HUDEP-2 (cell line): ENCODE results near the gene ZSCAN20.
"Not testable (repeated sequence)": the region's sequence is repeated elsewhere in the genome, so short reads cannot be mapped to it uniquely, and the experiment has no call there.

Source experiments
- DNase-seq, 76 experiments: peaks; one replicate each; lab custom pipeline; 2025; ENCODE audit not compliant: unreplicated experiment in 76 of 76; lab: John Stamatoyannopoulos, UW

ZSCAN20 gene

DNA sequence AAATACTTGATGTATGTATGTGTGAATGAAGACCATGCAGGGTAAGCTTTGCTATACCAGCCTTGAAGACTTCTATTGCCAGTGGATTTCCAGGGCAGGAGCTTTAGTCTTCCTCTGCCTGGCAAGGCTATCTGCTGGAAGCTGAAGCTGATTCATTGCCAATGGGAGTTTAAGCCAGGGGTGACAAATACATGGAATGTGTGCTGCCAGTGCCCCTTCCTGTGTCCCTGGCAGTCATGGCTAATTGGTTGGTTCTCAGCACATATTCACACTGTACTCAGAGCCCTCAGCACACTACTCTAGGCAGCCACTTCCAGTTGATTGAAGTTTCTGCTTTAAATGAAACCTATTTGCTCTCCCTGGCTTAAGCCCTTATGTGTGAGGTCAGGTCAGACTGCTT, 1.5 kb downstream of the ZSCAN20 start:
- no peak for DNase-seq

DNA sequence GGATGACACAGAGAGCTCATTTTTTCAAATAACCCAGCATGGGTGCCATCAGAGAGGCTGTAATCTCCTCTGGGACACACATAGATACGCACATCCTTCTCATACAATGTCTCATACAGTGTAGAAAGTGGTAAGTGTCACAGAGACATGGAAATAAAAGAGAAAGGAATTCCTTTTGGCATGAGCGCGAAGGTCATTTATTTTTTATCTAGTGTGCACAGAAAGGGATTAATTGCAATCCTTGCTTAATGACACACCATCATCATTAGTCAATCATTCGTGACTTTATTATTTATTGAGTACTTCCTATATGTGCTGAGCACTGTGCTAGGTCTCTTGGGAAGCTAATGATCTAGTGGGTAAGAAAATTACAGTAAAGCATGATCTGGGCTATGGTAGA, 5.0 kb downstream of the ZSCAN20 start:
- no peak for DNase-seq

DNA sequence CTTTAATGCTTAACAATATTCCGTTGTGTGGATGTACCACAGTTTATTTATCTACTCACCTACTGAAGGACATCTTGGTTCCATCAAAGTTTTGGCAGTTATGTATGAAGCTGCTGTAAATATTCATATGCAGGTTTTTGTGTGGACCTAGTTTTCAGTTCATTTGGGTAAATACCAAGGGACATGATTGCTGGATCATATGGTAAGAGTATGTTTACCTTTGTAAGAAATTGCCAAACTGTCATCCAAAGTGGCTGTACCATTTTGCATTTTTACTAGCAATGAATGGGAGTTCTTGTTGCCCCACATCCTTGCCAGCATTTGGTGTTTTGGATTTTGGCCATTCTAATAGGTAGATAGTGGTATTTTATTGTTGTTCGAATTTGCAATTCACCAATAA, 10.0 kb downstream of the ZSCAN20 start:
- DNase-seq: no peak

DNA sequence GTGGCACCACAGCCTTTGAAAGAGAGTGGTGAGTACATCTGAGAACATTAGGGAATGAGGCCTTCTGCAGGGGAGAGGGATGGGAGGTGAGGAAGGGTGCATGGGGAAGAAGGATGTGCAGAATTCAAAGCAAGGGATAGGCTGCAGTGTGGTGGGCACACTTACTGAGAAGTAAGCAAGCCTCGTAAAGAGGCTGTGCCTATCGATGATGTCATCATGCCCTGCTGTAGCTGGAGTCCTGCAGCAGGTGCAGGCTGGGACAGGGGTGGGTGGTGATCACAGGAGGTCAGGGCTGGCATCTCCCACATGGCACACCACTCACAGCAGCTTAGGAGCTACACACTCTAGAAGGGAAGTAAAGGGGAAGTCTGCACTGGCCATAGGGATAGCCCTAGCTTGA, 16.2 kb downstream of the ZSCAN20 start:
- no peak for DNase-seq

DNA sequence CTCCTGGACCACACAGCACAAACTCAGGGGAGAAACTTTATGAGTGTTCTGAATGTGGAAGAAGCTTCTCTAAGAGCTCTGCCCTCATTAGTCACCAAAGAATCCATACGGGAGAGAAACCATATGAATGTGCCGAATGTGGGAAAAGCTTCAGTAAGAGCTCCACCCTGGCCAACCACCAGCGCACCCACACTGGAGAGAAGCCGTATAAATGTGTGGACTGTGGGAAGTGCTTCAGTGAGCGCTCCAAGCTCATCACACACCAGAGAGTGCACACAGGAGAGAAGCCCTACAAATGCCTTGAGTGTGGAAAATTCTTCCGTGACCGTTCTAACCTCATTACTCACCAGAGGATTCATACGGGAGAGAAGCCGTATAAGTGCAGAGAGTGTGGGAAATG, 22.5 kb downstream of the ZSCAN20 start:
- DNase-seq: no peak

DNA sequence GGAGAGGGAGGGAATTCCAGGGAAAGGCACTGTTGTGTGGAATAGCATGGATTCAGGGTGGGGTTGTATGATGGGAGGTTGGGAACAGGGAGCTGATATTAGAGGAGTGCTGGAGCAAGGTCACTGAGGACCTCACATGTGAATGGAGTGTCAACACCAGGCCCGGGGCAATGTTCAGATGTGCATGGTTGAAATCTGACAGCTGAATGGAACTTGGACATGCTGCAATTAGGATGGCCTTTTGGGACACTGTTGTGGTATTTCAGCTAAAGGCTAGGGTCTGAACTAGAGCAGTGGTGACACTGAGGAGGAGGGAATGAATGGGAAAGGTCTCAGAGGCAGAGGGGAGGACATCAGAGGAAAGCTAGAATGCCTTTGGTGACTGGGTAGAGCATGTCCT, 25.0 kb downstream of the ZSCAN20 start:
- DNase-seq: no peak

DNA sequence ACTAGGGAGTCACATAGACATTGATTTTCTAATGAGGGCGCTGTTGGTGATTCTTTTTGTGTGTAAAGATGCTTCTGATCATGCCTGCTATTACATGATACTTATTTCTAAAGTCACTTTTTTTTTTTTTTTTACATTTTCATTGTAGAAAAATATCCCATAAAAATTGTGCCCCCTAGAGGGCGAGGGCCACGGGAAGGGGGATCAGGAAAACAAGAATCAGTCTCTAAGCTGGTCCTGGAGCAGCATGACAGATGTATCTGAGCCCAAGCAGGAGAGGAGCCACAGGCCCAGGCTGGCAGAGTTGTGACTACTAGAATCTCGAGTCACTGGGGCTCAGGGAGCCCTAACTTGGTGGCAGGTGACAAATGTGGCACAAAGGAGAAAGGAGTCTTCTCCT, 28.1 kb downstream of the ZSCAN20 start:
- no peak for DNase-seq

DNA sequence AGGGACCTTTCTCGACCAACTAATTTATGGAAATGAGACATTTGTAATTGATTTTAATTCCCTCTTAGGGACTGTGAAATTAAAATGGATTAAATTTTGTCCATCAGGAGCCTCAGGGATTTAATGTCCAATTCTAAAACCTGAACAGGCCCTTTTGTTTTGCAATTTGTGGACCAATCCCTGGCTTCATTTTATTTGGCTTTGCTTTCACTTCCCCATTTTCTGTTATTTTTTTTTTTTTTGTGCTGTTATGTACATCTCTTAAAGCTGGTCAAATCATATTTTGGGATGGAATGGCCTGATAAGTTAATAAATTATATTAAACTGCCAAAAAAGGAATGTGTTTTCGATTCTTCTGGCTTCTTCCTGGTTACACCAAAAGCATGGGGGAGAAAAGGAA, 28.9 kb downstream of the ZSCAN20 start:
- no peak for DNase-seq

DNA sequence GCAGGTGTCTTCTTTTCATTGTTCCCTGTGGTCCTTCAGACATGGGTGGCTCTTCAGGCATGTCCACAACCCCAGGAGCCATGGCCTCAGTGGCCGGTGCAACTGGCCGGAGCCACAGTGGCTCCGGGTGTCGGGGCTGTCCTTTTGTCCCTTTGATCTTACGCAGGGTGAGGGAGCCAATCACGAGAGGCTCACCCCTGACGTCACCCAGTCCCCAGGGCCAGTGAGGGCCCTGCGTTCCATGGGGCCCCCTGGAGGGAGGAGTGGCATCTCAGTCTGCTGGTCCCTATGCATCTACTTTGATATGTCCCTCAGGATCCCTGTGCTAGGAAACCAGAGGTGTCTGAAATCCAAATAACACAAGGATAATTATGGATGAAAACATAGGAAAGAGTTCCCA, 29.3 kb downstream of the ZSCAN20 start:
- DNase-seq: no peak

DNA sequence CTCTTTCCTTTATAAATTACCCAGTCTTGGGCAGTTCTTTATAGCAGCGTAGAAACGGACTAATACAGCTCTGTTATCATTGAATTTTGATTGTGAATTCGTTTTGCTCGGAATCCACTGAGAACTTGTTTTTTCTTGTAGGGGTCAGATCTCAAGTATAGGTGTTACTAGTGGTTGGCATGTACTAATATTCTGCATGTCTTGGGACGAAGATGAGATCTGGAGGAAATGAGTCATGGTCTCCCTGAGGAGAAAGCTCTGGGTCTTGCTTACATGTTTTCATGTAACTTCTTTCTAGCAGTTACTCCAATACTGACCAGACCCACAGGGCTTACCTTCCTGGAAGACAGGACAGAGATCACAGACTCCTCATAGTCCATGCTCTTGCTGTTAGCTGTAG, 30.3 kb downstream of the ZSCAN20 start:
- DNase-seq: no peak

DNA sequence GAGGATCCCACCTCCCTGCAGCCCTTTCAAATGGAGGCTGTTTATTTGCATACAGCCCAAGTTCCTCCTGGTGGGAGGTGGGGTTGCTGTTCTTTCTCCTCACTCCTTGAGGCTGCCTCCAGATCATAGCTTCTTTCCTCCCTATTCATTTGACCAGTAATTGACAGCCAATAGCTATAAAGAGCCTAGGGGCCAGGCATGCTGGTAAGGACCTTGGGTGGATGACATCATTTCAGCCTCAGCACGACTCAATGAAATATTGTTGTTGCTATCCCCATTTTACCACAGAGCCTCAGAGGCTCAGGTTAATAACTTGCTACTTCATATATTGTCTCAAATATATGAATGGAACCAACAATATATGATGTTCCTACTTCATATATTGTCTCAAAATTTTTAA, 31.1 kb downstream of the ZSCAN20 start:
- DNase-seq: no peak

DNA sequence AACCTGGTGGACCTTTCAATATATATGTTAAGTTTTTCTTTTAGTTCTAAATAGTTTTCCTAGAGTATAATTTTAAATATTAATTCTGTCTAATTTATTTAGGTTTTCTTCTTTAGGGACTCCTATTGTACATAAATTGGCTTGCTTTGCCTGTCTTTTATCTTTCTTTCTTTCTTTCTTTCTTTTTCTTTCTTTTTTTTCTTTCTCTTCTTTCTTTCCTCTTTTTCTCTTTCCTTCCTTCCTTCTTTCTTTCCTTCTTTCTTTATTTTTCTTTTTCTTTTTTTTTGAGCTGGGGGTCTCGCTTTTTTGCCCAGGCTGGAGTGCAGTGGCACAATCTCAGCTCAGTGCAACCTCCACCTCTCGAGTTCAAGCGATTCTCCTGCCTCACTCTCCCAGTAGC, 35.2 kb downstream of the ZSCAN20 start:
- DNase-seq: no peak

DNA sequence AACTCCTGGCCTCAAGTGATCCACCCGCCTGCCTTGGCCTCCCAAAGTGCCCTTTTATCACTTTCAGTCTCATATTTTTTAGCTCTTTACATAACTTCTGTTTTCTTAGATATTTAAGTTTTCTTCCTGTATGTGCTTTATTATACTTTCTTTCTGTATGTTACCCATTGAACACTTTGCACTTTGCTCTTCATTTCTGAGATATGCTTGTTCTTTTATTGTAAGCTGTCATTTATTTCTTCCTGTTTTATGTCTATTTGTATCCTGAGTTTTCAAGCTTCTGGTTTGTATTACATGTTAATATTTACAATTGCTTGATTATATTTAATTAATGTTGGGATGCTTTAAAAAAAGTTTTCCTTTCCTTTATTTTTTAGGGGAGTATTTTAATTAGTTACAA, 35.7 kb downstream of the ZSCAN20 start:
- no peak for DNase-seq

DNA sequence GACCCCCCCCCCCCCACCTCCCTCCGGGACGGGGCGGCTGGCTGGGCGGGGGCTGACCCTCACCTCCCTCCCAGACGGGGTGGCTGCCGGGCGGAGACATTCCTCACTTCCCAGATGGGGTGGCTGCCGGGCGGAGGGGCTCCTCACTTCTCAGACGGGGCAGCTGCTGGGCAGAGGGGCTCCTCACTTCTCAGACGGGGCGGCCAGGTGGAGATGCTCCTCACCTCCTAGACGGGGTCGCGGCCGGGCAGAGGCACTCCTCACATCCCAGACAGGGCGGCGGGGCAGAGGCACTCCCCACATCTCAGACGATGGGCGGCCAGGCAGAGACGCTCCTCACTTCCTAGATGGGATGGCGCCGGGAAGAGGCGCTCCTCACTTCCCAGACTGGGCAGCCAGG, 36.8 kb downstream of the ZSCAN20 start:
- not testable (repeated sequence) for DNase-seq

DNA sequence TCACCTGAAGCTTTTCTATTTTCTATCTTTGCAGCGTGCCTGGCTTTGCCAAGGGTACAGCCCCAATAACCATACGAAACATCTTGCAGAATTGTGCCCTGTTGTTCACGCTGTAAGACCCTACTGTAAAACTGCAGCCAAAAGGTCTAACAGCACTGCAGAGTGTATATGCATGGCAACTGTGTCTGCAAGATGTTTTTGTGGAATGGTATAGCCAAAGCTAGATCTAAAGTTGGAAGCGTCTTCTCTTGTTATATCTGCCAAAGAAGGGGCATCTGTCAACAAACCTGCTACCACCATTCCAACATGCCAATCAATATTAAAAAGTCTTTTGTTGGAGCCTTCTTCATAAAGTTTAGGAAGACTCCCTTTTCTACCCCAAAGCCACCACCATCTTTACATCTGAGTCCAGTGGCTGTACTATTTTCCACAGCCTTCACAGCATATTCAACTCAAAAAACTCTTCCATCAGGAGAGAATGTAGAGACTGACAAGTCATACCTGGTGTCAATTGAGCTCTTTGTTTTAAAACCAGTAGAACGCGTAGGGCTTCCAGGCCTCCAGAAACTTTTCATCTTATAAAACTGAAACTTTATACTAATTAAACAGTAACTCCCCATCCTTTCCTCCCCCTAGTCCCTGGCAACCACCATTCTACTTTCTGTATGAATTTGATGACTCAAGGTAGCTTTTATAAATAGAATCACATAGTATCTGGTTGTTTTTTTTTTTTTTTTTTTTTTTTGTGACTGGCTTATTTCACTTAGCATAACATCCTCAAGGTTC, 40.0 kb downstream of the ZSCAN20 start:
- DNase-seq: no peak

DNA sequence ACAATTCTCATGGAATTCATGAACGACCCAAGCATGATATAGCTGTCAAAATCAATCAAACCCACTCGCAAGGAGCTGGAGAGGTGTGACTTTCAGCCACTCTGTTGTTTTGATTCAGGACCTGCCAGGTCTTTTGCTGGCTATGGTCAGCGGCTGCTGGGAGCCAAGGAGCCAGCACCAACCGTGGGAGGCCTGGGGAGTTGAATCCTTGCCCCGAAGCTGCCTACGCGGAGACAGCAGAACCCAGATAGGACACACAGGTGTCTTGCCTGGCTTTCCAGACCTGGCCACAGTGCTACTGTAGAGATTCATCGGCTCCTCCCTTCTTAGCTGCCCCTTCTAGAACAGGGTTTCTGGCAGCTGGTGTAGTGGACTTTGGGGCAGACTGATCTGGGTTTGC, 42.7 kb downstream of the ZSCAN20 start:
- no peak for DNase-seq

DNA sequence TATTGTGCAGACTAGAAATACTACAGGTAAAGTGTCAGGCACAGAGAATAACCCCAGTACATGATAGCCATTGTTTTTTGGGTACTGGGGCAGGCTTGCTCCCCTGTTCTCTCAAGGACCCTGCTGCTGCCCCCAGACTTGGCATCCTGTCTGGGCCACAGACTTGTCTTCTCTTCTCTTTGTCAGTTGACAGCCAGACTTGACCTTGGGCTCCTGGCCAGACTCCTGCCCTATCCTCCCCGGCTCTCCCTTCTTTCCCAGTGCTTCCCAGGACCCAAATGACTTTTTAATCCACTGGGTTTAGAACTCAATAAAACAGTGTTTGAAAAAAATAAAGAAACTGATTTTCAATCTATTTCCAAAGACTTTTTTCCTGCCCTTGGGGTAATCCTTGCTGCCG, 43.2 kb downstream of the ZSCAN20 start:
- DNase-seq: no peak

DNA sequence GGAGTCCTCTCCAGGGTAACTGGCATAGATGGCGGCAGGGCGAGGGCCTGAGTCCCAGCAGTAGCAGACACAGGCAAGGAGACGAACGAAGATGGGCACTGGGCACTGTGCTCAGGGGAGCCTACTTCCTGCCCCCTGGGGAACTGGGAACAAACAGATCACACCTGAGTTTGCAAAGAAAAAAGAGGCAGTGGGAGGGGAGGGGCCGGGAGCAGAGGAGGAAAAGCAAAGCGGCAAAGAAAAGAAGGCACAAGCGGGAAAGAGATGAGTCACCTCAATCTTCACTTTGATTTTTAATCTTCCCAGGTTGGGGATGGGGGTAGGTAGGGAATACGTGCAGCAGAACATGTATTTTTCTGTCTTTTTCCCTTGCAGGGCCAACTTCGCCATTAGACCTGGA, 44.0 kb downstream of the ZSCAN20 start:
- no peak for DNase-seq

DNA sequence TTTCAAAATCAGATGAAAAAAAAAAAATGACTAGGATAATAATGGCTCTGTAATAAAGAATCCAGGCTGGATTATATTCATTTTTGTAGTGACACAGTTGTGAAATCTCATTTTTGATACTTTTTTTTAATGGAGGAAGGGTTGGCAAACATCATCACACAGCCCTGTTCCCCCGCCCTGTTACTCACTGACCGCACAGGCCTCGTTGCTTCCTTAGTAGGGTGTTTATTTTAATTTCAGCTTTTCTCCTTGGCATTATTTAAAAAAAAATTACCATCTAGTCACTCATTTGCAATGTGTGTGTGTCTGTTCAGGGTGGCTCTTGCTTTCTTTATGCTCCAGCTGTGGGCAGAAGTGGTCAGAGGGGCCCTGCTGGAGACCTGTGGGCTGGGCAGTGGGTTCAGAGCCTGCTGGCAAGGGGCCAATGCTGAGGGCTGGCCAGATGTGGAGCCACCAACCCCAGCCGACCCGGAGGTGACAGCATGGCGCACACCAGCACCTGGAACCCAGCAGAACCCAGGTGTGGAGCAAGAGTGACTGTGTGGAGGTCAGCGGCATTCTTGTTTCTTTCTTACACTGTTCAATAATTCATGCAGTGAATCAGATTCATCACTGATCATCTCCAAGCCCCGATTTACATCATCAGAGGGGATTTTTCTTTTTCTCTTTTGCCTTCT, 44.6 kb downstream of the ZSCAN20 start:
- DNase-seq: no peak

DNA sequence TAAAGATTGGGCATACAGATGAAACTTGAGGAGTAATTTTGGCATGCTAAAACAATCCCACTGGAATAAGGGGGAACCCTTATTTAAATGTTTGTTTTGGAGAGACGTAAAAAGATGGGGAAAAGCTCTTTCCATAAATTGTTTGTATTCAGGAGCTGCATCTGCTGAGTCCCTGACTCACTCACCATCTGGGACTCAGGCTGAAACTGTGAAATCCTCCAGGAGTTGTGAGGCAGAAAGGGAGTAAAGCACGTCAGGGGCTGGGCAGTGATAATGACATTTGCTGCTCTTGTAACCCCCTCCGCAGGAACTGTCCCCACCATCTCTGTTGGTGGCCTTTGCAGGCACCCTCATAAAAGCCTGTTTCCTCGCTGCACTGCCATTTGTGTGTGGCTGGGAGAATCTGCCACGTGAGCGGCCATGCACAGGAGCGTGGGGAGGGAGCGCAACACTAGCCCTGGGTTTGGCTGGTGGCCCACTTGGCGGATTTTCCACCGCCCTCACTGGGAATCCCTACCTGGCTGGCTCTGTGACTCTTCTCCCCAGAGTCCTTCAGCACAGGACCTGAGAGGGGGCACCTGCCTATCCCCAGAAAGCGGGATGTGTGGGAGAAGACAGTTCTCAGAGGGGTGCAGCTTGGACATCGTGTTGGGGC, 45.3 kb downstream of the ZSCAN20 start:
- no peak for DNase-seq

DNA sequence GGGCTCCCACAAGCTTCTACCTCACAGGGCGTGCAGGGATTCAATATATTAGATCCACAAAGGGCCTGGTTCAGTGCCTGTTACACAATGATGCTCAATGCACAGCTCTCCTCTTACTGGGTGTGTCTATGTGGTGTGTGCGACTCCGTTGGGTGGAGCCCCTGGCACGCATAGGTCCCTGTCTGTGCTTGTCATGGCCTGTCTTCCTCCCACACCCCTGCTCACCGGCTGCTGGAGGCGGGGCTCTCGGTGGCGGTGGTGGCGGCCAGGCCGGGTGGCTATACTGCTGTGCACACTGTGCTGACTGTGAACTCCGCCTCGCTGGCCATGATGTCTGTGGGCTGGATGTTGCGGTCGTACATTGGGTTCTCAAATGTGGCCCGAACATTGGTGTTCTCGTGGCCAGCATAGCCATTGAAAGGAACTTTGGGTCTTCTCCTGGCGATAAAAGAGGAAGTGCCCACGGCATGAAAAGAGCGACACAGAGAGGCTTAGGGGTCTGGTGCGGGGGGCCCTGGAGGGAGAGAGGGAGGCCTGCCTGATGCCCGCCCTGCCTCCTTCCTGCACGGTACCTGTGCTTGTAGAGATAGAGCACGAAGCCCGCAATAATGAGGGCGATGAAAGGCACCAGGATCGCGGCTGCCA, 46.9 kb downstream of the ZSCAN20 start:
- DNase-seq: no peak

DNA sequence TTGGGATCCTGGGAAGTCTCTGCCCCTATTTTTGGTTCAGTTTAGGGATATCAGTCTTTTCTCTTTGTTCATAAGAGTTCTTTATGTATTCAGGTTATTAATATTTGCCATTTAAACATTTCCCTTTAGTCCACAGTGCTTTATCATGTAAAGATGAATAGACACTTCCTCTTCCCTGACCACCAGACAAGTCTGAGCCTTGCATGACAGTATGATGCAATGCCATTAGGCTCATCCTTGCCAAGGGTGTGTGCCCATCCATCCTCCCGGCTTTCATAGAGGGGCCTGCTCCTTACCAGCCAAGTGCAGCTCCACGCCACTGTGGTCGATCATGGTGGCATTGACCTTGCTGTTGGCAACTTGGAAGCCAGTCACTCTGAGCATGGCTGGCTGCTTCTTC, 52.1 kb downstream of the ZSCAN20 start:
- DNase-seq: no peak
